HL-60/S4 (cell line): ENCODE data around the gene F11.
"Not testable (repeated sequence)": the region's sequence is repeated elsewhere in the genome, so short reads cannot be mapped to it uniquely, and the experiment has no call there.

Source experiments
- in situ Hi-C: fragments of 300-500 bp; cut with MboI; formaldehyde crosslinking; loops from 2 replicates; pipeline ENCODE4 v1.14.3; 2022; ENCODE audit warnings: low sequenced_read_pairs

Gene F11

DNA sequence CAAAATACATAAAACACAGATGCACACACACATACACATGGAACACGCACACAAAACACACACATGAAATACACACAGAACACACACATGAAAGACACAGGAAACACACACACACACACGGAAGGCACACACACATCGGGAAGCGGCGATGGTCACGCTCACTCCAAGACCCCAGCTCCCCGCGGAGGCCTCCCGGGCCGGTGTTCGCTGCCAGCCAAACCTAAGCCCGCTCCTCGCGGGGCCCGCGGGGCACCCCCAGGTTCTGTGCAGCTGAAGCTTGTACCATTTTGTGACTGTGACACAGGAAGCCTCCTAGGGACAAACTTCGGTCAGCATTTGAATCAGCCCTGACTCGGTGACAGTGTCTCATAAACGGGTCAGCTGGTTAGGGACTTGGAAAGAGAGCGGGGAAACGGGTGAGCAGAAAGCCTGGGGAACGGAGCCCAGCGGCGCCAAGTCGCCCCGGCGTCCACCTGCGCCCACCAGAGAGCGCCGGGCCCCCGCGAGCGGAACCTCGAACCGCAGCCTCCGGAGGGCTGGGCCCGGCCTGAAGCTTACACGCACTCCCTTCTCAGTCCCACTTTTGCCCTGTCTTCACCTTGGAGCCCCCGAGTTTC, 32.1 kb downstream of the F11 start:
- in situ Hi-C loops, result no loop called here

DNA sequence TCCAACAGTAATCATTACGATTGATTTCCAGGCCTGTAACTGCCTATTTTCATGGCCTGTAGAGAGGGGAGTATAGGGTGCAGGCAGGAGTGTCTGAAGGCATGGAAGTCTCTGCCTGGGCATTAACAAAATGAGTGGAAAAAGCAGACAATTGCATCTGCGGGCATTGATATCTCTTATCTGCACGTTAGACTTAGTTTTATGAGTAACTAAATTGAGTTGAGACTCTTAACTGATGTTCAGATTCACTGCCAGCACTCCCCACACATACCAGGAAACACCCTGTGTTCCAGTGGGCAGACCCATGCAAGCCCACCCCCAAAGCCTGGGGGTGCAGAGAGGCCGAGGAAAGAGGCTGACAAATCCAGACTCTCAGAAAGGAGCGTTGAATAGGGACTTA, 33.3 kb downstream of the F11 start:
- in situ Hi-C loops, result no loop called here

GRCh38 chr4:186300659-186301390, 34.8 kb downstream of the F11 start:
- in situ Hi-C loops, result no loop called here

GRCh38 chr4:186304216-186304615, 38.2 kb downstream of the F11 start:
- in situ Hi-C loops, result no loop called here

DNA sequence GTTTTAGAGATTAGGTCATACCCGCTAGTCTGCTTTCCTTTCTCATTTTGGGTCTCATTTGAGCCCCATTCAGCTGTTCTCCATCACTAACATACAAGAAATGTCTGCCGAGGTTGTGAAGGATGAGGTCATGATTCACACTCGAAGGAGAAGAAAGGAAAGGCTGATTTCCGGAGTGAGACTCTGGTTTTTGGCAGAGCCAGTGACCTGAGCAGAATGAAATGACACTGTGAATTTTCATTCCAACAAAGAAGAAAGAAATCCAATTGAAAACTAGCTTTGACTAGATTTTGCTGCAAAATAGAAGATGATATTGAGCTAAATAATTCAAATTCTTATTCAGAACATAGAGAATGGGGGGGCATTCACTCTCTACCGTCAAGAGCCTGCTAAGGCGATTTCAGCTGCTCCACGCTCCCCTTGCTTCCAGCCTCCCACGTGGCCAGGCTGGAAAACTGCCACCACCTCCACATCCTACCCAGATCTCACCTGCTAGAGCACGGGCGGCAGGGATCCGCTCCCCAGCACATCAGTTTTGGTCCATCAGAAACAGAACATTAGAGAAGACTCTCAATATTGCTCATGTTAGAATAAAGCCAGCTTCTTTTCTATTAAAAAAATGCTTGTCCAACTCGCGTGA, 39.0 kb downstream of the F11 start:
- in situ Hi-C loops, result no loop called here

DNA sequence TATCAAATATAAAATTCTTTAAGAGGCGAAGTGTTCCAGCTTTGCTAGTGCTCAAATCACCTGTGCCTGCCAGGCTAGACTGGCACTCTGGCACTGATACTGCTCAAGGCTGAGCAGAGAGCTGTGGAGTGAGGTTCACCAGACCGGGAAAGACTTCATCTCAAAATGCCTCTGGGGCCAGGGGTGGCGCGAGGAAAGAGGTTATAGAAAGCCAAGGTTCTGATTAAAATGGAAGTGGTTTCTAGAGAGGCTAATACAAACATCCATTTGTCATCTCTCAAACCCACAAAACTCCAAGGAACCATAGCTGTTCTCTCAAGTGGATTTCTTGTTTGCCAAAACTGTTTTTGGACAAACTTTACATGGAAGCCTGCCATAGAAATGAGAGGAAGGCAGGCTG, 41.5 kb downstream of the F11 start:
- in situ Hi-C loops, result no loop called here

DNA sequence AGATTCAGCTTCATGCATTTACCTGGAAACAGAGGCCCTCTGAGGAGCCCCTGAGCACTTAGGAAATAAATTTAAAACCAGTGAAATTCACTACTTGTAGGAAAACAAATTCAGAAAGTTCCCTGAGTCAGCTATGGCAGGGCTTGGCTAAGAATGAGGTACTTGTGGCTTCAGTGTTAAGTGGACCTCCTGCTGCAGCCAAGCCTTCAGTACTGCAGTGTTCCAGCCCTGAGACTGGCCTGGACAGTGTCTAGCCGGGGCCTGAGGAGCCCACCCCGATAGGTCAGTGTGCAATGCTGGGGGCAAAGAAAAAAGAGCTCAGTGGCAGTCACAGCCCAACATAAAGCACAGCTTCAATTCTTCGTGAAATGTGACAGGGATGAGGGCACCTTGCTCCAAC, 41.9 kb downstream of the F11 start:
- in situ Hi-C loops, result no loop called here

- in situ Hi-C loops, result no loop called here
Measured at GRCh38 chr4:186318481-186318880, 52.5 kb downstream of the F11 start.

GRCh38 chr4:186324660-186325059, 58.7 kb downstream of the F11 start:
- in situ Hi-C loops, result not testable (repeated sequence)

DNA sequence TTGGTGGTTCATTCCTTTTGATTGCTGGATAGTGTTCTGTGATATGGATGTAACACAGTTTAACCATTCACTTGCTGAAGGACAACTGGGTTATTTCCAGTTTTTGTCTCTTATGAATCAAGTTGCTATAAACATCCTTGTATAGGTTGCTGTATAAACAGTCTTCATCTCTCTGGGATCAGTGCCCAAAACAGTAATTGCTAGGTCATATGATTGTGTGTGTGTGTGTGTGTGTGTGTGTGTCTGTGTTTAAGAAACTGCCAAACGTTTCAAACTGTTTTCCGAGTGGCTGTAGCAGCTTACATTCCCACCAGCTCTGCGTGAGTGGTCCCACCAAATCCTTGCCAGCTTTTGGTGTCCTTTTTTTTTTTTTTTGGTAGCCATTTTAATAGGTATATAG, 60.4 kb downstream of the F11 start:
- in situ Hi-C loops, result no loop called here

- in situ Hi-C loops, result no loop called here
Measured at GRCh38 chr4:186329372-186329771, 63.4 kb downstream of the F11 start.

DNA sequence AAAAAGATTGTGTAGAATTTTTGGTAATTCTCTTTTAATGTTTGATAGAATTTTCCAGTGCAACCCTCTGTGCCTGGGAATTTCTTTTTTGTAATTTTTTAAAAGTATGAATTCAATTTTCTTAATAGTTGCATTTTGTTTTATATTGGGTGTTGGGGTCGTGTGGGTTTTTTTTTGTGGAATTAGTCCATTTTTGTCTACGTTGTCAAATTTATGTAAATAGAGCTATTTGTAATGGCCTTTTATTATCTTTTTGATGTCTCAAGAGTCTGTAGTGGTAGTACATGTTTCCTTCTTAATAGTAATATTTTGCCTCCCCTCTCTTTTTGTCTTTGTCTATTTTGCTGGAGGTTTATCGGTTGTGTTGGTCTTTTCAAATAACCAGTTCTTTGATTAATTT, 64.4 kb downstream of the F11 start:
- in situ Hi-C loops, result no loop called here

DNA sequence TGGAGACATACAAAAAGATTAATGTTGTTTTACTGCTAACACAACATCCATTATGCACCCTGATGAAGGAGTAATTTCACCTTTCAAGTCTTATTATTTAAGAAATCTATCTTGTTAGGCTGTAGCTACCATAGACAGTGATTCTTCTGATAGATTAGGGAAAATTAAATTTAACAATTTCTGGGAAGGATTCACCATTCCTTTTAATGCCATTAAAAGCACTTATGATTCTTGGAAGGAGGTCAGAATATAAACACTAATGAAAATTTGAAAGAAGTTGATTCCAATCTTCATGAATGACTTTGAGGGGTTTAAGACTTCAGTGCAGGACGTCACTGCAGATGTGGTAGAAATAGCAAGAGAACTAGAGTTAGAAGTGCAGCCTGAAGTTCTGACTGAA, 69.8 kb downstream of the F11 start:
- in situ Hi-C loops, result no loop called here
